Activated CD4-positive, CD25-positive, alpha-beta regulatory T cell treated with anti-CD3 and anti-CD28 coated beads, Interleukin-2, amount 50 U/mL, for 24 hours (primary cell): ENCODE measurements around the gene AFDN.

Experiments
- ATAC-seq, 2 donors: fragments of 150-1000 bp; cut with Tn5 transposase; one replicate each; pipeline ENCODE4 v1.10.0; 2021; ENCODE audit warnings: mild to moderate bottlenecking in 1 of 2, moderate library complexity in 1 of 2

Gene AFDN, protein sequence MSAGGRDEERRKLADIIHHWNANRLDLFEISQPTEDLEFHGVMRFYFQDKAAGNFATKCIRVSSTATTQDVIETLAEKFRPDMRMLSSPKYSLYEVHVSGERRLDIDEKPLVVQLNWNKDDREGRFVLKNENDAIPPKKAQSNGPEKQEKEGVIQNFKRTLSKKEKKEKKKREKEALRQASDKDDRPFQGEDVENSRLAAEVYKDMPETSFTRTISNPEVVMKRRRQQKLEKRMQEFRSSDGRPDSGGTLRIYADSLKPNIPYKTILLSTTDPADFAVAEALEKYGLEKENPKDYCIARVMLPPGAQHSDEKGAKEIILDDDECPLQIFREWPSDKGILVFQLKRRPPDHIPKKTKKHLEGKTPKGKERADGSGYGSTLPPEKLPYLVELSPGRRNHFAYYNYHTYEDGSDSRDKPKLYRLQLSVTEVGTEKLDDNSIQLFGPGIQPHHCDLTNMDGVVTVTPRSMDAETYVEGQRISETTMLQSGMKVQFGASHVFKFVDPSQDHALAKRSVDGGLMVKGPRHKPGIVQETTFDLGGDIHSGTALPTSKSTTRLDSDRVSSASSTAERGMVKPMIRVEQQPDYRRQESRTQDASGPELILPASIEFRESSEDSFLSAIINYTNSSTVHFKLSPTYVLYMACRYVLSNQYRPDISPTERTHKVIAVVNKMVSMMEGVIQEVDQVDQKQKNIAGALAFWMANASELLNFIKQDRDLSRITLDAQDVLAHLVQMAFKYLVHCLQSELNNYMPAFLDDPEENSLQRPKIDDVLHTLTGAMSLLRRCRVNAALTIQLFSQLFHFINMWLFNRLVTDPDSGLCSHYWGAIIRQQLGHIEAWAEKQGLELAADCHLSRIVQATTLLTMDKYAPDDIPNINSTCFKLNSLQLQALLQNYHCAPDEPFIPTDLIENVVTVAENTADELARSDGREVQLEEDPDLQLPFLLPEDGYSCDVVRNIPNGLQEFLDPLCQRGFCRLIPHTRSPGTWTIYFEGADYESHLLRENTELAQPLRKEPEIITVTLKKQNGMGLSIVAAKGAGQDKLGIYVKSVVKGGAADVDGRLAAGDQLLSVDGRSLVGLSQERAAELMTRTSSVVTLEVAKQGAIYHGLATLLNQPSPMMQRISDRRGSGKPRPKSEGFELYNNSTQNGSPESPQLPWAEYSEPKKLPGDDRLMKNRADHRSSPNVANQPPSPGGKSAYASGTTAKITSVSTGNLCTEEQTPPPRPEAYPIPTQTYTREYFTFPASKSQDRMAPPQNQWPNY (N-terminal part only)

DNA sequence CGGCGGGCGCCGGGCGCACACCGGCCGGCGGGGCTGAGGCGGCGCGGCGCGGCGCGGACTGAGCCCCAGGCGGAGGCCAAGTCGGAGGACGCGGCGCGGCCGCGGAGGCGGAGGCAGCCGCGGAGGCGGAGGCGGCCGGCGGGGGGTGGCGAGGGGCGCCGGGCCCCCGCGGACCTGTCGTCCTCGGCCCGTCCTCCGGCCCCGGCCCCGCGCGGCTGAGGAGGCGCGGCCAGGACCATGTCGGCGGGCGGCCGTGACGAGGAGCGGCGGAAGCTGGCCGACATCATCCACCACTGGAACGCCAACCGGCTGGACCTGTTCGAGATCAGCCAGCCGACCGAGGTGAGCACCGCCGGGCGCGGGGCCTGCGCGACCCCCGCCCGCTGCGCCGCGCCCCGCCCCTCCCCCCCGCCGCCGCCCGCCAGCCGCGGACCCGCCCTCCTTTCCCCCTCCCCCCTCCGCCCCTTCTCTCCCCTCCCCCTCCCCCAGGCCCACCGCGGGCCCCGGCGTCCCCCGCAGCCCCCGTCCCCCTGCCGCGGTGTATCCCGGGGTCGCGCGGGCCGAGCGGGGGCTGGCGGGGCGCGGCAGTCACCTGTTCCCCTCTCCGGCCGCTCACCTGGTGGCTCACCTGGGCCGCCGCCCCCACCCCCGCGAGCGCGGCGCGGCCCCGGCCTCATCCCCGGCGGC is at the start of gene AFDN:
Gene AFDN (plus strand): TSS at position 16 of the 687 bp plus-strand sequence. CDS start 222 bp downstream, at position 238.
- ATAC-seq, result peak; percentile 13 to 25

DNA sequence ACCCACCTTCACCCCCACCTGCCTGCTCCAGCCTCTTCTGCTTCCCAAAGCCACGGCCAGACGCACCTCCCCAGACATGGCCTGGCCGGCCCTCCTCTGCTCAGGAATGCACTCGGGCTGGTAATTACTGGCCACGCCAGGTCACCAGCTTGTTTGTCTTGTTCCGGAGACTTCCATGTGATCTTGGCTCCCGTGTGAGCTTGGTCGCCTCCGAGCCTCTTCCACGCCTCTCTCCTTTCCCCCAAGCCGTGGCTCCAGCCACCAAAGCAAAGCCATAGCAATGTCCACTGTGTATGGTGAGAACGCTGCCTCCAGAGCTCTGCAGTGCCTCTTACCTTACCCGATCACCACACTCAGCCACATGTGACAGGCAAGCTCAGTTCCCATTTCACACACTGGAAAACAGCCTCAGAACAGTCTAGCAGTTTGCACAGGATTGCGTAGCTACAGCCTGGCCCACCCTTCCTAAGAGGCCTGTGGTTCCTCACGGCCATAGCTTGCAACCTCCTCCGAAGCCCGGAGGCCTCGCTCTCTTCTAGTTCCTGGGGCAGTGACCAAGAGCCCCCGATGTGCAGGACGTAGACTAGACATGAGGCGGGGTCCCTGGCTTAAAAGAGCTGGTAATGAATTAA is 48.1 kb upstream of the AFDN start:
- no peak for ATAC-seq

DNA sequence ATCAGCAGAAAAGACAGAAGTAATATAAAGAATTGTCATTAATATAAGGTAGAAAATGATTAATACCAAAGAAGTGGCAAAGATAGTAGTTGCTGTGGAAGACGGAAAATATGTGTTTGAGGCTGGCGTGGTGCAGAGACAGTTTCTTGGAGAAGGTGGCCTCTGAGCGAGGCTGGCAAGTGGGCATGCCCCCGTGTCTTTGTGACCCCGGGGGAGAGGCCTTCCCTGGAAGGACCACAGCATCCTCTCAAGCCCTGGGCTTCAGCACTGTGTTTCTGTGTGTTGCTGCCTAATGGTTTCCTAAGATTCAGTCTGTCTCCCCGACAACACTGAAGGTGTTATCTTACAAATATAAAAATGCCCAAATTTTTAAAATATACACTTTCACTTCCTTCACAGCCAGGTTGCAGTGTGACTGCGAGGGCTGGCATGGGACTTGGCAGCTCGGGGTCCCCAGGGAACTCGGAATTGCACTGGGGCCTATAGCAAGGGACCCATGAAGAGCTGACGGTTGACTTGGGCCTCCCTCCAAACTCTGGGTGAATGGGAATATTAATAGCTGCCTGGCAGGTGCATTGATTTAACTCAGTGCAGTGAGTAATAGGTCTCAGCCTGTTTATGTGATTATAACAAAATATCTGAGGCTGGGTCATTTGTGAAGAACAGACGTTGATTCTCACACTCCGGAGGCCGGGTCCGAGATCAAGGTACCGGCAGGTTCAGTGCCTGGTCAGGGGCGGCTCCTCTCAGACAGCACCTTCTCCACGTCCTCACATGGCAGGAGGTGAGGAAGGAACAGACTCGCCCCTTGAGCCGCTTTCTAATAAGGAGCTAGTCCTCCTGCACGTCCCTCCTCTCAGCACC is 47.4 kb upstream of the AFDN start:
- ATAC-seq, result no peak

DNA sequence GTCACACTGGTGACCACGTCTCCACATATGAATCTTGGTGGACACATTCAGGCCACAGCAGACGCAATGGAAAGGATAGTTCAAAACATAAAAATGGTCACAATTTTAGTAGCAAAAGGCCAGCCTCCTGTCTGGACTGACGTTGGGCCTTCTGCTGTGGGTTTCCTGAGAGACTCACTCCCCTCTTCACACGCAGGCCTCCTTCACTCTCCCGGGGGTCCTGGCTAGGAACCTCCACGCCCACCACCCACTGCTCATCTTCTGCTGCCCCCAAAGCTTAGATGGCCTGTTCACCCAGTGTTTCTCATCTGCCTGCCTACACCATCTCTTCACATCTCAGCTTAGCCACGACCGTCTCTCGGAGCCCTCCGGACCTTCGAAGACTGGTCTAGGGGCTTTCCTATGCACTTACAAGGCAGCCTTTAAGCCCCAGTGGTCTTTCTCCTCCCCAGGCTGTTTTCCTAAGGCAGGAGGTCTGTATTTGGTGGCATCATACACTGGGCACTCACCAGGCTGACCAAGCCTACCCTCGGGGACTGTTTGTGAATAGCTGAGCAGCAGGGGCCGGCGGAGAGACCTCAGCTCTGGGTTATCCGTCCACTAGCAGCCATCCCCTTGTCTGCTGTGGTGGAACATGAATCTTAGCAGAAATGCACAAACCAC is 46.6 kb upstream of the AFDN start:
- ATAC-seq, result no peak

DNA sequence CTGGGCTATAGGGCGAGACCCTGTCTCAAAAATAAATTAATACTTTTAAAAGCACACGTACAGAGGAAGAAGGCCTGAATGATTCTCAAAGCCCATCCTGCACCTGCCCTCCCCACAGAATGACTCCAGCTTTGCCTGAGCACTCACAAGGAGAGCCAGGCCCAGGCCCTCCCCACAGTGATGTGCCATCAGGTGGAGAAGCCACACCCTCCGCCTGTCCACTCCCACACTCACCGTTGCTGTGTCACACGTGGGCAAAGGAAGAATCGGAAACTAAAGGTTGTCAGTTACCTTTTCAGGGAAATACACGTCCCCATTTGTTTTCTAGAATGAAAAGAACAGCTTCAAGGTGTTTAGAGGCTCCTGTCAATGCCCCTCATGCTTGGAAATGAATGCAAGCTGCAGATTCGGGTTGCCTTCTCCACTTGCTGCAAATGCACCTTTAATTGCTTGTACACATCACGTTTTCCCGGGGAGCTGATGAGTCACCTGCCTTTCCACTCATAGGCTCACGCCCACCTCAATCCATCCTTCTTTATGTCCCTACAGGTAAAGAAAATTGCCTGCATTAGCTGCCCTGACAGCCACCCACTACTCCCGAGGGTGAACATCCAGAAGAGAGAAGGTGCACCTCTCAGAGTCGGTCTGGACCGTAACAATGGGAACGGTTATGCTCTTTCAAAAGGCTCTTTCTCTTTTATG is 45.5 kb upstream of the AFDN start:
- no peak for ATAC-seq

DNA sequence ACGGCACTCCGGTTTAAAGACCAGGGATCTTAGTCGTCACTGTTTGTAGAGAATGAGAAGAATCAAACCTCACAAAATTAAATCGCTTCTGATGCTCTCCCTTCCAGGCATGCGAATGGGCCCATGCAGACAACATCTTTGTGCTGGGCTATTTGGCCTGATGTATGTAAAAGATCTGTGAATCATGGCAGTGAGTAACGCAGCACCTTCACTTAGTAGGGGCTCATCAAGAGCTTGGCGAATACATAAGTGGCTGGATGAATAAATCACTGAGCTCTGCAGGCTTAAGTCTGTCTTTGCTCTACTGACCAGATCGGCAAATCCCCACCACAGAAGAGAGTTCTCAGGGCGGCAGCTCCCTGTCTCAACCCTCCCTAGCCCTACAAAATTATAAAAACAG is 44.8 kb upstream of the AFDN start:
- no peak for ATAC-seq

DNA sequence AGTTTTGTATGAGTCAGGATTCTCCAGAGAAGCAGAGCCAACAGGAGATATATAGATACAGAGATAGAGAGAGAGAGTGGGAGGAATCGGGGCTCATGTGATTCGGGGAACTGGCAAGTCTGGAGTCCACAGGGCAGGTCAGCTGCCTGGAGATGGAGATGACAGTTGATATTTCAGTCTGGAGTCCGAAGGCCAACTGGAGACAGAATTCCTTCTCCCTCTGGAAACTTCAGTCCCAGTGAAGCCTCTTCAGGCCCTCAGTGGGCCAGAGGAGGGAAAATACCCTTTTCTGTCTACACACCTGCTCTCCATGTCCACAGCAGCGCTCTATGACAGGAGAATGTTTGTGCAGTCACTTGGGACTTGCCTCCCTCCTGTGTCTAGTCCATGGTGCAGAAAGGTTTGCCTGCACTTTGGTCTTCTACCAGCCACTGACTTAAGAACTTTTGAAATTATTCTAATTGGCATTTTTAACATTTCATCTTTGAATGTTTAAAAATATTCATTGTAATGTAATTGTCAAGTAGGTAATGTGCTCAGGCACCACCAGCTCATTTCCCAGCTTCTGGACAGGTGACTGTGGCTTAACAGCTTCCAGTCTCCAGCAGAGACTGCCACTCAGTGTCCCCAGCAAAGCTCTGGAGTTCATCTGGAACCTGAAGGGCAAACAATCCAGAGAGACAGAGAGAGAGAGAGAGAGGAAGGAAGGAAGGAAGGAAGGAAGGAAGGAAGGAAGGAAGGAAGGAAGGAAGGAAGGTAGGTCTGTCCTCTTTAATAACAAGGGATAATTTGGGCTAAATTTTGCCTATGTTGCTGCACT is 43.8 kb upstream of the AFDN start:
- ATAC-seq, result no peak

DNA sequence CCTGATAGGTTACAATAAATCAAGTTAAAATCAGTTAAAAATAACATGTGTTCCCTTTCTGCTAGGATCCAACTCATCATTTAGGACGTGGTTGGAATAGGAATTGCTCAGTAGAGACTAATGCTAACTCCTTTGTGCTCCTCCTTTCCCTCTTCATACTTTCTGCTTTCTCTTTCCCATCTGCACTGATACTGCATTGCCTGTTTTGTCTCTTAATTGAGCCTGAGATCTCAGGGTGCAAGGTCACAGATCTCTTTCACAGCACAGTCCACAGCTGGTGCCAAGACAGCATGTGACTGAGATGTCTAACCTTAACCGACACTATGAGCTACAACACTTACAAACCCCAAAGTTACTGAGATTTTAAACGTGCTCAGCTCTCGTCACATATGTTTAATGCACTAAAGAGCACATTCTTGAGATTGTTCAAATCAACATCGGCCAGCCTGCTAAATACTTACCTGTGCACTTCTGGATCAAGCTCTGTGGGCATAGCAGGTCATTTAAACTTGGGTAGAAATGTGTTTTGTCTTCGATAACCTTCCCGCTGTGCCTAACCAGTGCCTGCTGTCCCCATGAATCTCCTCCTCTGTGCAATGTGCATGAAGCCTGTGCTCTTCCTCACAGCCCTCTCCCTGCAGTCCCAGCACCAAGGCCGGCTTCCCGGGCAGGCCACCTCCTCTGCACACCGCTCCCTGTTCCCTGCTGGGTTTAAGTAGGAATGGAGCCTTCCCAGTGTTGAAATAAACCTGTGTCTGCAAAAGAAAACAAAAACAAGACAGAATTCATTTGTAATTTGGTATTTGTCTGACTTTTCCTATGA is 39.6 kb upstream of the AFDN start:
- ATAC-seq, result no peak

DNA sequence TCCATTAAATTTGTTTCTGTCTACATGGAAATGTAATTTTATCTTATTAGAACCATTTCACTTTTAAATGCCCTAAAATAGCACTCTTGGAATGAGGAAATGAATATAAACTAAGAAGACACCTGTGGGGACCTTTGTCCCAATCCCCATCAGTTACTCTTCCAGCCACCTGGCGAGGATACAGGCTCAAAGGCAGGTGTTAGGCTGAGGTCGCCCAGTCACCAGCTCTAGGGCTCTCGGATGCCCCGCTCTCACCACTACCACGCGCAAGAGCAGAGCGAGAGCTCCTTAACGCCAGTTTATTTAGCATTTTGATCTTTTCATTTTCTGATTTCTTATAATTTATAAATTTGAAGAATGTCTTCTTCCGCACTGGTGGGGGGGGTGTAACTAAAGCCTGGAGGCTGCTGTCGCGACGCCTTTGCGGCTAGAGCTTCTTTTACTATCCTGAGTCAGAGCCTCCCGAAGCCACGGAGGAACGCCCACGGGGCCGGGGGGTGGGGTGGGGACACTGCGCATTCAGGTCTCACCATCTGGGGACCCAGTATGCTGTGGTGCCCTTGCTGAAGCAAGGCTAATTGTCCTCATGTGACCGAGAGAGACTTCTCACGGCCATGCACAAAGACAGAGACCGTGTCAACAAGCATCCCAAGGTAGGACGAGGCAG is 38.7 kb upstream of the AFDN start:
- no peak for ATAC-seq

DNA sequence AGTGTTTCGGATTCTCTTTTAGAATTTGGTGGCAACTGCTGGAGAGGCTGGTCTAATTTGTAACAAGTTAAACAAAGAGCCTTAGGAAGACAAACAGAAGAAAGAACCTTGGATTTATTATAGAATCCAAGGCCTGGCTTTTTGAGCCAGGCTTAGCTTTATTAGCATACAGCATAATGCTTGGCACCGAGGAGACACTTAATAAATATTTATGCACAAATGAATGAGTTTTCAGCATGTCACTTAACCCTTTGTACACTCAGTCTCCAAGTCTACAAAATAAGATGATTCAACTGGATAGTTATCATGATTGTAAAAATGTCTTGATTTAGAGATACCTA is 38.2 kb upstream of the AFDN start:
- ATAC-seq, result no peak

DNA sequence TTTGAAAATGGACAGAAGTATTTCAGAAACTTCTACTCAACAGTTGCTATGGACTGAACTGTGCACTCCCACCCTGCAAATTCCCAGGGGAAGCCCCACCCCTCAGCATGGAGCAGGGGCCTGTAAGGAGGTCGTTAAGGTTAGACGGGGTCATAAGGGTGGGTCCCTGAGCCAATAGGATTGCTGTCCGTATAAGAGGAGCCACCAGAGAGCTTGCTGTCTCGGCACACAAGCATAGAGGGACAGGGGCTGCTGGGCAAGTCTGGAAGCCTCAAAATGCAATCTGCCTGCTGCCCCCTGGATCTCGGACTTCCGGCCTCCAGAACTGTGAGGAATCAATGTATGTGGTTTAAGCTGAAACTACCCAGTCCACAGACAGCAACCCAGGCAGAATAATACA is 37.4 kb upstream of the AFDN start:
- no peak for ATAC-seq

DNA sequence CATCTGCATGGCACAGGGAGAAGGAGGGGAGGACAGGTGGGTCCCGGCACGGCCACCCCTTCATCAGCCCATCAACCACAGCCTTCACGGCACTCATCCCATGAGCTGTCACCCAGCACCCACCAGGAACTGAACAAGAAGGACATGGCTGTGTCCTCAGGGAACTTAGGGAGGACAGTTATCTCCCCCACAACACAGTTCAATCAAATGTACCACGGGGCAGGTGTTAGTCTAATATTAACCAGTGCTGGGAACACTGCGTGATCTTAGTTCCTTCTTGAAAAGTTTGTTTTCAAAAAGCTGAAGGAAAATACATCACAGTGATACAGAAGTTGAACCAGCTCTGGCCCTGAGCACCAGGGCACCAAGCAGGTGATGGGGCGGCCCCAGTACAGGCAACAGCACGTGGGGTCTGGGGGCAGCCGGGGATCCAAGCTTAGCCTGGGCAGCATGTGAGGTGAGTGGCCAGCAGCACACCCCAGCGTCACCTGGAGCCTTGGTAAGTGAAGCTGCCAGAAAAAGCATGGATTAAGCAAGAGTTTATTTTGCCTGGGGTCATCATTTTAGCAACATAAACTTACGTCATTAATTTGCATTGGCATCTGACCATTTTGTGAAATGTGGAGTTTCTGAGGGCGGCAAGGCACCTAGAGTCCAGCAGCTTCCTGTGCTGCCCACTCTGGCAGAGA is 35.5 kb upstream of the AFDN start:
- ATAC-seq, result no peak

DNA sequence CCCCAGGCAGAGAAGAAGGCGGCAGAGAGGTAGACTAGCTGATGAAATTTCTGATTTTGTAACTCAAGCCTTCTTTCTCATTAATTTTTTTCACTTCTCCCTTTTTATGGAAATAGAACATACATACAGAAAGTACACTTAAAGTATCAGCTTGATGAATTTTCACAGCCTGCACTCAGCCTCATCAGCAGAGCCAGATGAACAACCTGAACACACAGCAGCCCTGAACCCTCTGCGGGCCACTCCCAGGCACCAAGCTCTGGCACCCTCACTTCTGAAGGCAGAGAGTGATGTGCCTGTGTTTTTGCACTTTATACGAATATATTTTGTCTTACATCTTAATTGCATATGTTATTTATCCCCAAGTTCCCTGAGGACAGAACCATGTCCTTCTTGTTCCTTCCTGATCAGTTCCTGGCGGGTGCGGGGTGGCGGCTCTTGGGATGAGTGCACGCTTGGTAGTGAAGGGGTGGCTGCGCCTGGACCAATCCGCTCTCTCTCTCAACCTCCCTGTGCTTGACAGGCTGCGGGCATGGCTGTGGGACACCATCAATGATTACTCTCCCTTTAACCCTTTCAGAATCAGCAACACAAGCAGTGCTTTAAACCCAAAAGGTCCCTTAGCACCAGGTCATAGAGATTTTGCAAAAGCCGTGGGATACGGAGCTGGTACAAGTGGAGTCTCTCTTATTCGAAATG is 34.8 kb upstream of the AFDN start:
- no peak for ATAC-seq

DNA sequence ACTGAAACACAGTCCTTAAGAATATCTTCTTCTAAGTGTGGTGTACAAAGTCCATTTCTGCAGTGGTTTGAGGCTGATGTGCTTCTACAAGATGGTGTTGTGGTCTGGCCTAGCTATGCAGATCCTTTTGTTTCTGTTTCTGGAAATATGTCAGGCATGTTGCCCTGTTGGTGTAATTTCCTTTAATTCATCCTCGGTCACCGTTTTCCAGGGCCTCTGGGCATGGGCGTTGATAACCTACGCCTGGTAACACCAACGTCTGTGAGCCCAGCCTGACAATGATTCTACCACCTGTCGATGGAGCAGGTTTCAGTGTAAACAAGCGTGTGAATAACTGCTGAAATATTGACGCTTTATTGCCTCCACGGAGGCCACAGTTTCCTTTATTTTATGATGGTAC is 33.3 kb upstream of the AFDN start:
- ATAC-seq, result no peak

DNA sequence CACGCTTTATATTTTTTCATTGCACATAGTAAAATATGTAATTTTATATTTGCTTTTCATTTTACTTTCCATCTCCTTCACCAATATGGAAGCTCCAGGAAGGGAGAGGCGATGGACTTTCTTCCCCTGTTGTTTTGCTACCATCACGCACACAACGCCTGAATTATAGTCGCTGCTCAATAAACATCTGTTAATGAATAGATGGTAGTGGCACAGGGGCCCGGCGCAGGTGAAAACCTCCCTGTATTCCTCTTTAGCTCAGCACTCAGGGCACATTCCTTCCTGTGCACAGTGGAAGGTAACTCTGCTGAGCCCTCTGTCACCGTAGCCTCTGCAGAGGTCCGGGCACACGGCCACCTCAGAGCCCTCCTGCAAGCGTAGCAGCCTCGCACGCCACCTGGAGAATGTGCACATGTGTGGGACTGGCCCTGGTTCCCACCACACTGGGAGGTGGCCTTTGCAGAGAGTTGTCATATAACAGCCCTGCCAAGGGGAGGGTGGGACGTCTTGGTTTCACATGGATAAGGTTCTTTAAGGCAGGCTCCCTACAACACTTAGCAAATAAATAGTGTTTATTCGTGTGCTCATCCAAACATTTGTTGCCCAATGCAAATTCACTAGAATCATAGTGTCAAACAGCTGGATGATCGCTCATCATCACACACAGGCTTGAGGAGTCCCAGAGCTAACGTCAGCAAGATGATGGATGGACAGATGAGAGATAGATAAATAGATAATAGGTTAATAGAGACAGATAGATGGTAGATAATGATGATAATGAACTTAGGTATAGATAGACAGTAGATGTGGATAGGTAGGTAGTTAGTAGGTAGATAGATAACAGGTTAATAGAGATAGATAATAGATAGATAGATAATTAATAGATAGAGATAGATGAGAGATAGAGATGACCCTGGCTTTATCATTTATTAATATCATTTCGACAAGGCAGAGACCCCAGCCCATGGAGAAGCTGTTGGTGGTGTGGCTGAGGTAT is 32.3 kb upstream of the AFDN start:
- no peak for ATAC-seq
